Natural killer cell (primary cell): ENCODE measurements around the gene TERC. TPM values are rescaled to one million over a fixed set of nuclear protein-coding genes. Genes with fewer than 3 reads are reported as not detected.

ENCODE experiments used
- ATAC-seq, 3 donors: fragments of 150-1000 bp in 2 of 3; fragments of 200-7000 bp in 1 of 3; cut with Tn5 transposase; 1 replicate in 1 of 3; 2 replicates in 2 of 3; pipeline ENCODE4 v1.10.0; 2021; ENCODE audit warnings: mild to moderate bottlenecking in 2 of 3, moderate library complexity in 2 of 3
- DNase-seq, 2 donors: peaks; one replicate each; pipeline versions ENCODE4 v3.0.0 to v3.0.0-alpha.2; 2013 to 2021; ENCODE audit warnings: mixed read lengths in 1 of 2
- H3K27ac ChIP-seq: one replicate; pipeline ENCODE4 v1.5.1; 2013; ENCODE audit warnings: mild to moderate bottlenecking, low read length
- H3K27me3 ChIP-seq: one replicate; pipeline ENCODE4 v1.6.1; 2013; ENCODE audit warnings: low read length; ENCODE audit not compliant: control insufficient read depth, insufficient read depth
- H3K36me3 ChIP-seq: one replicate; pipeline ENCODE4 v1.6.1; 2013; ENCODE audit warnings: low read length; ENCODE audit not compliant: control insufficient read depth, insufficient read depth
- H3K4me1 ChIP-seq: one replicate; pipeline ENCODE4 v1.6.1; 2013; ENCODE audit warnings: low read length; ENCODE audit not compliant: control insufficient read depth, insufficient read depth
- H3K4me3 ChIP-seq: one replicate; pipeline ENCODE4 v1.5.1; 2013; ENCODE audit warnings: low read length
- H3K9me3 ChIP-seq: one replicate; pipeline ENCODE4 v1.6.1; 2013; ENCODE audit warnings: low read length; ENCODE audit not compliant: control insufficient read depth, insufficient read depth
- H3K27ac Mint-ChIP-seq, 2 donors: one replicate each; pipeline ENCODE4 v1.8.0; 2022; ENCODE audit warnings: mild to moderate bottlenecking in 2 of 2, mixed read lengths in 2 of 2, moderate library complexity in 1 of 2
- H3K27me3 Mint-ChIP-seq, 2 donors: one replicate each; pipeline ENCODE4 v1.8.0; 2022; ENCODE audit warnings: low read depth in 2 of 2, mixed read lengths in 2 of 2
- H3K36me3 Mint-ChIP-seq: one replicate; pipeline ENCODE4 v1.8.0; 2022; ENCODE audit warnings: mixed read lengths
- H3K4me1 Mint-ChIP-seq, 2 donors: one replicate each; pipeline ENCODE4 v1.8.0; 2022; ENCODE audit warnings: mixed read lengths in 2 of 2
- H3K4me3 Mint-ChIP-seq: one replicate; pipeline ENCODE4 v1.8.0; 2022; ENCODE audit warnings: mild to moderate bottlenecking, moderate library complexity, mixed read lengths
- H3K9me3 Mint-ChIP-seq, 2 donors: one replicate each; pipeline ENCODE4 v1.8.0; 2022; ENCODE audit warnings: mixed read lengths in 2 of 2
- CTCF ChIP-seq: fragments of 200-600 bp; IDR thresholded peaks from one replicate; pipeline ENCODE4 v1.8.0; 2022; ENCODE audit warnings: antibody characterized with exemption
- WGBS: methylation state at CpG from one replicate; pipeline ENCODE4 v1.1.7; 2013; ENCODE audit warnings: missing lambda C conversion rate; ENCODE audit not compliant: insufficient coverage; 5-methylcytosine and 5-hydroxymethylcytosine counted together
- intact Hi-C: fragments of 100-400 bp; cut with micrococcal nuclease; formaldehyde crosslinking; loops from one replicate; pipeline ENCODE4 v1.14.2; 2022
- total RNA-seq, 4 donors: library from RNA; stranded (reverse); fragments of 120-200 nt in 1 of 4; gene quantifications; one replicate each; pipeline versions ENCODE4 v1.2.3 to v1.2.4, GENCODE V29; 2013 to 2022

TERC gene
- 1 to 10 TPM in 2 of 3 donors, under 1 TPM in 1; 0.92 to 2.7 (median 1.3) TPM for total RNA-seq
- total RNA-seq (2013): 24.6 TPM

DNA sequence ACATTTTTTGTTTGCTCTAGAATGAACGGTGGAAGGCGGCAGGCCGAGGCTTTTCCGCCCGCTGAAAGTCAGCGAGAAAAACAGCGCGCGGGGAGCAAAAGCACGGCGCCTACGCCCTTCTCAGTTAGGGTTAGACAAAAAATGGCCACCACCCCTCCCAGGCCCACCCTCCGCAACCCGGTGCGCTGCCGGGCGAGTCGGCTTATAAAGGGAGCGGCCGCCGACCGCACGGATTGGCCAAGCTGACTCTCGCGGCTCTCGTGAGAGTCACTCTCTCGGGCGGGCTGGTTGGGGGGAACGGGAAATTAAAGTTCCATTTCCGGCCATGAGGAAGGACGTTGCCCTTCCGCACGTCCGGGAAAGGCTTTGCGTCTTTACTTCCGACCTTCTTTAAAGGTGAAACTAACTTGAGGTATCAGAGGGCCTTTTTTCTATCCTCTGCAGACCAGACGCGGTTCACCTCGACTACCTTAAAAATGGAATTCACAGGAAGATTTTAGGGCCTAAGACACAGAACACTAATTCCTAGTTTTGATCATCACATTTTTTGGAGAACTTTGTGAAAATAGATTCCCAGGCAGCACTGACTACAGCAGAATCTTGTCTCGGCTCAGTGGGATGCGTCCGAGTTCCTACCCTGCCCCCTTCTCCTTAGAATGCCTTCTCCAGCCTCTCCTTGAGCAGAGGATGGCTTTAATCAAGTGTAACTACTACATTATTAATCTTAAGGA lies at the start of gene TERC:
Gene TERC (minus strand): TSS at position 179 of the 731 bp plus-strand sequence.
- H3K27ac Mint-ChIP-seq: peak within 1 kb of the TSS; percentile 90 to 92
- peaks cover 15% of the 10 kb centered on the region for H3K4me1 ChIP-seq
- no peaks in the 10 kb centered on the region for H3K36me3 ChIP-seq
- DNase-seq (peak; percentile 72 to 97), ATAC-seq (peak; percentile 77 to 89 (median 84))
- H3K9me3 Mint-ChIP-seq: no peaks in the 10 kb centered on the region
- peak within 1 kb of the TSS; percentile 99 for H3K4me3 Mint-ChIP-seq
- H3K27me3 Mint-ChIP-seq: no peaks in the 10 kb centered on the region
- H3K27me3 ChIP-seq: no peaks in the 10 kb centered on the region
- H3K27ac ChIP-seq: peak within 1 kb of the TSS; percentile 95
- no peak for TF ChIP-seq CTCF
- peaks cover 2% of the 10 kb centered on the region for H3K9me3 ChIP-seq
- peaks cover 31 to 39% of the 10 kb centered on the region in 2 donors for H3K4me1 Mint-ChIP-seq
- intact Hi-C loops: loop anchor here (1.0 to 5.0 kb wide), 4 partner anchors 8 to 417 kb away; partner anchors contain the start of genes GPR160, MYNN, PHC3 and SEC62
- H3K4me3 ChIP-seq: peak within 1 kb of the TSS; percentile 95
- H3K36me3 Mint-ChIP-seq: no peaks in the 10 kb centered on the region
- WGBS: 8% methylated on average over 42 of the region's 42 CpGs

DNA sequence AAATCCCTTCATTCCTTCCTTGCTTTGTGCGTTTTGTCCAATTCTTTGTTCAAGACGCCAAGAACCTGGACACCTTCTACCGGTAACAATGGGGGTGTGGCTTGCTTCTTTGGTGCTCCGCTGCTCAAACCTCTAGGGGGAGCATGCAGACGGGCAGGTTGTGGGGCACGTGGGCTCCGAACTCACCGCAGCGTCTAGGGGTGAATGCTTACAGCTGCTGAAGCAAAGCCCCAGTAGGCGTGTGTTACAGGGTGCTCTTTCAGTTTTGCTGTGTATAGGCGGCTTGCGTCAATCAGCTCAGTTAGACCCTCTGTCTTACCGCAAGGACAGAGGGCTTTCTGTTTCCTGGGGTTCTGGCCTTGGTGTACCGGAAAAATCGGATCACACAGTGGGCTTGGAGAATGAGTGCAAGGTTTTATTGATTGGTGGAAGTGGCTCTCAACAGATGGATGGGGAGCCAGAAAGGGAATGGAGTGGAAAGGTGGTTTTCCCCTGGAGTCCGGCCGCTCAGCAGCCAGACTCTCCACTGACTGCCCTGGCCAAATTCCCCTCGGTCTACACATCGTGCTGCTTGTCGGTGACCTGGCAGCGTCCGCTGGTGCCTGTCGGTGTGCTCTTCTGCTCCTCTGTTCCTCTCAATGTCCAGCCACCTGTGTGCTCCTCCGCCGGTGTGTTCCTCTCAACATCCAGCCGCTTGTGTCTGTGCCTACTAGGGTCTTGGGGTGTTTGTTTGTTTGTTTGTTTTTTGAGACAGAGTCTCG lies 49.1 kb upstream of the TERC start:
- intact Hi-C loops: loop anchor here (5.0 kb wide), 1 partner anchor 42 kb away; the partner anchor contains the start of gene MYNN
- Histone ChIP-seq H3K4me3 (peak overlapping the region; percentile 49), H3K4me1 (peaks cover 27% of the 10 kb centered on the region), H3K27ac (peak overlapping the region; percentile 63), H3K27me3 (no peaks in the 10 kb centered on the region), H3K36me3 (no peaks in the 10 kb centered on the region), H3K9me3 (no peaks in the 10 kb centered on the region)
- peak overlapping the region; percentile 76 to 80 for H3K27ac Mint-ChIP-seq
- peak overlapping the region; percentile 97 for H3K4me3 Mint-ChIP-seq
- peaks cover 13% of the 10 kb centered on the region for H3K36me3 Mint-ChIP-seq
- H3K4me1 Mint-ChIP-seq: peaks cover 23 to 30% of the 10 kb centered on the region in 2 donors
- peak; percentile 54 for TF ChIP-seq CTCF
- peaks cover 26 to 29% of the 10 kb centered on the region in 2 donors for H3K27me3 Mint-ChIP-seq
- WGBS: 53% methylated on average over 27 of the region's 27 CpGs
- H3K9me3 Mint-ChIP-seq: peaks cover 0 to 3% of the 10 kb centered on the region in 2 donors
- ATAC-seq: peak; percentile 83 to 89 (median 88)
- peak; percentile 45 to 88 for DNase-seq

DNA sequence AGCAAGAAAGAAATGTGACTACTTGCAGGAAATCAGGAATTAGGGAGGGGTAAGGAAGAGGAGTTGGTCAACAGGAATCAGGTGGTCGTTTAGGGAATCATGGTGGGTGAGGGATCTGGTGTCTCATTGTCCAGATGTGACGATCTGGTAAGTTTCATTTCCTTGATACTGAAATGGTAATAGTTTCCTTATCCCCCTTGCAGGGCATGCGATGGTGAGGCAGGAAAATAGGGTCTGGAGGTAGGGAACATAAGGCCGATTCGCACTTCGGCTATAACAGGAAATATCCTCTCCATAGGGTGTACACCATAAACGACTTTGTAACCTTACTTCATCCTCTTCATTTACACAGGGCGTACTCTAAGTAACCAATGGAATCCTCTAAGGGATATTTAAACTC lies 48.4 kb upstream of the TERC start:
- Mint-ChIP-seq H3K27ac (peak overlapping the region; percentile 76 to 80), H3K4me1 (peaks cover 23 to 30% of the 10 kb centered on the region in 2 donors), H3K27me3 (peaks cover 22% of the 10 kb centered on the region in 2 donors), H3K36me3 (peaks cover 13% of the 10 kb centered on the region), H3K9me3 (peaks cover 0 to 3% of the 10 kb centered on the region in 2 donors), H3K4me3 (peak overlapping the region; percentile 97)
- H3K4me1 ChIP-seq: peaks cover 27% of the 10 kb centered on the region
- 25% methylated on average over 7 of the region's 8 CpGs for WGBS
- H3K27me3 ChIP-seq: no peaks in the 10 kb centered on the region
- no peak for TF ChIP-seq CTCF
- H3K4me3 ChIP-seq: peak overlapping the region; percentile 49
- no peak for ATAC-seq
- peak overlapping the region; percentile 34 for H3K27ac ChIP-seq
- H3K36me3 ChIP-seq: no peaks in the 10 kb centered on the region
- intact Hi-C loops: loop anchor here (5.0 kb wide), 1 partner anchor 41 kb away; the partner anchor contains the start of gene MYNN
- no peaks in the 10 kb centered on the region for H3K9me3 ChIP-seq
- DNase-seq: peak in 1 of 2 donors; percentile 15
